Activated CD8-positive, alpha-beta memory T cell treated with anti-CD3 and anti-CD28 coated beads for 4 hours (primary cell): ENCODE results near the gene SLC22A14.
"Not testable (repeated sequence)": the region's sequence is repeated elsewhere in the genome, so short reads cannot be mapped to it uniquely, and the experiment has no call there.

Experiments
- DNase-seq, 2 donors: peaks; one replicate each; pipeline ENCODE4 v3.0.0-alpha.2; 2020; ENCODE audit warnings: low read depth in 2 of 2

SLC22A14 gene

GRCh38 chr3:38271553-38271952 is 10.5 kb upstream of the SLC22A14 start:
- DNase-seq, result no peak

DNA sequence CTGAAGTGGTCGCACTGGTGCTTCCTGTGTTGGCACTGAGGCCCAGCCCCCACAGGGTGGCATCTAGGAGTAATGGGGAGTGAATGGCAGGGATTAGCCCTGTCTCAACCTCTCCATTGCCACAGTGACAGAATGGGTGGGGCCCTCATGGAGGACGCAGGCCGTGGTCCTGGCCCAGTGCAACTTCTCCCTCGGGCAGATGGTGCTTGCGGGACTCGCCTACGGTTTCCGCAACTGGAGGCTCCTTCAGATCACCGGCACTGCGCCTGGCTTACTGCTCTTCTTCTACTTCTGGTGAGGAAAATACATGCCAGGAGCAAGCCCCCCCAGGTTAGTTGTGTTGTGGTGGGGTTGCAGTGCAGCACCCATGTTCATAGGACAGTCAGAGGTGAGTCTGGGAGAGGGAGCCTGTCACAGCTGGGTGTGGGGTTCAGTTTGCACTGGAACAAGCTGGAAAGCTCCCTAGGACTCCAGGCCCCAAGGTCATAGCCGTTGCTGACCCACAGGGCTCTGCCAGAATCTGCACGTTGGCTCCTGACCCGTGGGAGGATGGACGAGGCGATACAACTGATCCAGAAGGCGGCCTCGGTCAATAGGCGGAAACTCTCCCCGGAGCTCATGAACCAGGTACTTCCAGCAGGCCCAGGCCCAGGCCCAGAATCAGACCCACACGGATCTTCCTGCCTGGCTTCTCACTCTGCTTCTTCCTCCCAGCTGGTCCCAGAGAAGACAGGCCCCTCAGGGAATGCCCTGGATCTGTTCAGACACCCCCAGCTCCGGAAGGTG is 7.0 kb upstream of the SLC22A14 start:
- DNase-seq, result no peak

DNA sequence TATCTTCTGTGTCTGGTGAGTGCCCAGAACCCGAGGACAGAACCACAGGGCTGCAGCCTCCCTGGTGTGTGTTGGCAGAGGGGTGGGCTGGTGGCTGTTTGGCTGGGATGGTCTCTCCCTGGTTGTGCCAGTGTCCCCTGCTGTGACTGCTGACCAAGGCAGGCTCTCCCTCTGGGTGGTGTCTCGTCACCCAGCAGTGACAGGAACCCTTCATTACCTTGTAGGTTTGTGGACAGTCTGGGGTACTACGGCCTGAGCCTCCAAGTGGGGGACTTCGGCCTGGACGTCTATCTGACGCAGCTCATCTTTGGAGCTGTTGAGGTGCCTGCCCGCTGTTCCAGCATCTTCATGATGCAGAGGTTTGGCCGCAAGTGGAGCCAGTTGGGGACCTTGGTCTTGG is 6.4 kb upstream of the SLC22A14 start:
- DNase-seq, result no peak

DNA sequence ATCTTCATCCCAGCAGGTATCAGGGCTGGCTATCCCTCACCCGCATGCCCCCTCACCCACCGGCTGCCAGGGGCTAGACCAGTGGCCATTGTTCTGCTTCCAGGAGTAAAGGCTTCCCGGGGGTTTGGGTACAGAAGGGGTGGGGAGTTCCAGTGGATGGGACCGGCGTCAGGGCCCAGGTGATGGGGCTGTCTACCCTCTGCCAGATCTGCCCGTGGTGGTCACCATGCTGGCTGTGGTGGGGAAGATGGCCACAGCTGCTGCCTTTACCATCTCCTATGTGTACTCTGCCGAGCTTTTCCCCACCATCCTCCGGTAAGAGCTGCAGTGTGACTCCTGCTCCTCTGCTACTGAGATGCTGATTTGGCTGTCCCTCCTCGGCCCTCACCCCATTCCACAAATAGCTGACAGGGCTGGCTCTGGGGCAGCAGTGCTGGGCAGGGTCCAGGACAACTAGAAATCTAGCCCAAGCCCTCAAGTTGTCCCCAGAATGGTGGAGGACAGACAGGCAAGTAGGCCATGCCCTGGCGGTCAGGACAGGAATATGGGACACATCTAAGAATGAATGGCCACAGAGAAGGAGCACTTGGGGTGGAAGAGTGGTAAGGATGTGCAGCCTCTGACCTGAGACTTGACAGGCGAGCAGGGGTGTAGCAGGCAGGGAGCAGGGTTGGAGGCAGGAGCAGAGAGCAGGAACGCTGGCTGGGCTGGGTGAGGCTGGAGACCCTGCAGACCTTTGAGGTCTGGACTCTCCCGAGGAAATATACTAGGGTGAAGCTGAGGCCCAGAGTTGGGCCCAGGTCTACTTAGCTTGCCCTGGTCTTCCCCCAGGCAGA is 5.8 kb upstream of the SLC22A14 start:
- DNase-seq, result no peak

DNA sequence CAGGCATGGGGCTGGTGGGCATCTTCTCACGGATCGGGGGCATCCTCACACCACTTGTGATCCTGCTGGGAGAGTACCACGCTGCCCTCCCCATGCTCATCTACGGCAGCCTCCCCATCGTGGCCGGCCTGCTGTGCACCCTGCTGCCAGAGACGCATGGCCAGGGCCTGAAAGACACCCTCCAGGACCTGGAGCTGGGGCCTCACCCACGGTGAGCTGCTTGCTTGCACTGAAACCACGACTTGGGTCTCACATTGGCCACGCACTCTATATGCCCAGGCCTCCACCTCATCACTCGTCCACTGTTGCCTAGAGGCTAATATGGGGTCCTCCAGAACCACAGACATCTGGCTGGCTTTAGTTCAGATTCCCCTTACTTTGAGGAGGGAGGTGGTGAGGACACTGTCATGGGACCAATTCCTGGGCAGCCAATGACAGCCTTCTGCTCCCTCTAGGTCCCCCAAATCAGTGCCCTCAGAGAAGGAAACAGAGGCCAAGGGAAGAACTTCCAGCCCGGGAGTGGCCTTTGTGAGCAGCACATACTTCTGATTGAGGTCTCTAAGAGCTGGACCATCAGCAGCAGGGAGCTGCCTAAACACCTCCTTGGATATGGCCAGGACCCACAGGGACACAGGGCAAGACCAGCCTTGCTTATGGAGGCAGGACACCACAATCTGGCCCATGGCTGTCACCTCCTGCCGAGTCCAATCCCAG is 5.0 kb upstream of the SLC22A14 start:
- no peak for DNase-seq

- no peak for DNase-seq
Observed at GRCh38 chr3:38278841-38279240, 3.3 kb upstream of the SLC22A14 start.

- DNase-seq, result no peak
Observed at GRCh38 chr3:38283810-38284755, 2.0 kb downstream of the SLC22A14 start.

DNA sequence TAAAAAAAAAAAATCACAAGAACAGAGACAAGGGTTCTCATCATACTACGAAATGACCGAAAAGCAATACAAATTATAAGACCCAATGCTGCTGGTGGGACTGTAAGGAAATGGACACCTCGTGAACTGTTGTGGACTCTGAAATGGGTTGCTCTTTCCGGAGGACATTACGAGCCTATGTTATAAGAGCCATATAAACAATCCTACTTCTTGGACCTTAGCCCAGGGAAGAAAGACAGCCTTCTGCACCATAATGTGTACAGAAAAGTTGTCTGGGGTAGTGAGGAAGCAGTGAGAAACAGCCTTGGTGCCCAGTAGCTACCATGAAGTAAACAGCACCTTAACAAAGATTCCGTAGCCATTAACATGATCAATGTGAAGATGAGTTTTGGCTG is 2.7 kb downstream of the SLC22A14 start:
- DNase-seq, result no peak

GRCh38 chr3:38289286-38290217 is 7.5 kb downstream of the SLC22A14 start:
- not testable (repeated sequence) for DNase-seq

GRCh38 chr3:38297053-38297452 is 15.0 kb downstream of the SLC22A14 start:
- not testable (repeated sequence) for DNase-seq

DNA sequence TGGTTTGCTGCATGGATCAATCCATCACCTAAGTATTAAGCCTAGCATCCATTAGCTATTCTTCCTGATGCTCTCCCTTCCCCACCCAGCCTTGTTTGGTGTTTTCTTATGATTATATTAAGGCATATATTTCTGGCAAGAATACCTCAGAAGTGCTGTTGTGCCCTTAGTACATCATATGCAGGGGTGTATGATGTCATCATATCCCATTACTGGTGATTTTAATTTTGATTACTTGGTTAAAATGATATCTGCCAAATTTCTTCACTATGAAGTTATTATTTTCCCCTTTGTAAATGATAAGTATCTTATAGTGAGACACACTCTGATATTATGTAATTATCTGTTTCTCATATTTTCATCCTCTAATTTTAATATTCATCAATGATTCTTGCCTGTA is 15.4 kb downstream of the SLC22A14 start:
- no peak for DNase-seq

- no peak for DNase-seq
Observed at GRCh38 chr3:38297947-38298711, 16.0 kb downstream of the SLC22A14 start.

DNA sequence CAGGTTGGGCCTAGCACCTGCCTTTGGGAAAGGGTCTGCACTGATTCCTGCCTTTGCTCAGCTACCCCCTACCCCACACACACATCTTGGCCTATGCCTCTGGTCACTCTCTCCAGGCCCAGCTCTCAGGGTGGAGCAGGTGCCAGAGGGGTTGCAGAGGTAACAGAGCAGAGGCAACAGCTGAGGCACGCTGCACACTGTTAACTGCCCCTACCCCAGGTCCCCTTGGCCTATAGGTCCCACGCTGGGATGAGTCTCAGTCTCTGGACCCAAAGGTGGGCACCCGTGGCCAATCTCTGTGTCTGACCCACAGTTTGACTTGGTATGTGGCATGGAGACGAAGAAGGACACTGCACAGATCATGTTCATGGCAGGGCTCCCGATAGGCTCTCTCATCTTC is 24.8 kb downstream of the SLC22A14 start:
- DNase-seq, result no peak

DNA sequence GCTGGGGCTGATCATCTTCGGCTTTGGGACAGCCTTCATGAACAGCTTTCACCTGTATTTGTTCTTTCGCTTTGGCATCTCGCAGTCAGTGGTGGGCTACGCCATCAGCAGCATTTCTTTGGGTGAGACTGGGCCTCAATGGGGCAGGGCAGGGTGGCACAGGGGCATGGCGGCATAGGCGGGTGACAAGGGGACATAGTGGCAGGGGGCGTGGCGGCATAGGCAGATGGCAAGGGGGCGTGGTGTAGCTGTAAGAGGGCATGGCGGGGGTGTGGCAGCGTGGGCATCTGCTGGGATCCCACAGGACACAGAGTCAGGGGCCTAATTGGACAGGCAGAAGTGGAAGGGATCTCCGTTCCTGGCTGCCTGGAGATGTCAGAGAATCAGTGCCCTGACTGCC is 25.5 kb downstream of the SLC22A14 start:
- DNase-seq, result no peak

- no peak for DNase-seq
Observed at GRCh38 chr3:38308456-38308855, 26.4 kb downstream of the SLC22A14 start.

DNA sequence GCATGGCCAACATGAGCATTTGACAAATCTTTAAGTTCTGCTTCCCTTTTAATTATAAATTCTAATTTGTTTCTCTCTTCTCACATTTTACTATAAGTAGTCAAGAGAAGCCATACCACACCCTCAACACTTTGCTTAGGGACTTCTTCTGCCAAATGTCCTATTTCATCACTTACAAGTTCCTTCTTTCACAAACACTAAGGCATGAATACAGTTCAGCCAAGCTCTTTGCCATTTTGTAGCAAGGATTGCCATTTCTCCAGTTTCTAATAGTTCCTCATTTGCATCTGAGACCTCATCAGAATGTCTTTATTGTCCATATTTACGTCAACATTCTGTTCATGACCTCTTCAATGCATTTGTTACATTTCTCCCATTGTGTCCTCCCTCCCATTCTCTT is 29.4 kb downstream of the SLC22A14 start:
- no peak for DNase-seq

- no peak for DNase-seq
Observed at GRCh38 chr3:38311941-38312340, 29.8 kb downstream of the SLC22A14 start.

- DNase-seq, result no peak
Observed at GRCh38 chr3:38312356-38312755, 30.3 kb downstream of the SLC22A14 start.

- DNase-seq, result no peak
Observed at GRCh38 chr3:38313263-38313662, 31.2 kb downstream of the SLC22A14 start.
